ENCODE measurements around the gene PDLIM1. TPM values are rescaled to one million over a fixed set of nuclear protein-coding genes. Genes with fewer than 3 reads are reported as not detected.

PDLIM1 gene
- polyA plus RNA-seq, 3 donors: 1.9 to 5.2 (median 4.8) TPM

GRCh38 chr10:95257849-95258248 lies 33.0 kb downstream of the PDLIM1 start:
- no peak overlapping the region for H3K4me3 Mint-ChIP-seq
- Histone ChIP-seq H3K4me2 (replicated peaks; ENCODE audit: extremely low read depth, low read length, poor library complexity, severe bottlenecking) (no peak overlapping the region), H3K27ac (ENCODE audit: low read depth in 1 of 2, low read length in 2 of 2) (no peak overlapping the region), H3K27me3 (ENCODE audit: control insufficient read depth in 2 of 2, insufficient read depth in 2 of 2, low read length in 2 of 2) (no peaks in the 10 kb centered on the region), H3K9ac (ENCODE audit: insufficient read depth, low read length, poor library complexity, severe bottlenecking) (no peak overlapping the region), H3K4me3 (replicated peaks in 1 of 3; ENCODE audit: low read depth in 2 of 3, low read length in 3 of 3) (no peak overlapping the region), H3K36me3 (replicated peaks in 1 of 2; ENCODE audit: control insufficient read depth in 1 of 2, insufficient read depth in 2 of 2, low read length in 2 of 2) (no peaks in the 10 kb centered on the region), H3K4me1 (ENCODE audit: control insufficient read depth in 1 of 2, insufficient read depth in 2 of 2, low read length in 2 of 2) (no peaks in the 10 kb centered on the region), H3K79me2 (ENCODE audit: insufficient read depth, low read length) (no peaks in the 10 kb centered on the region), H2AFZ (ENCODE audit: insufficient read depth, low read depth, low read length, poor library complexity, severe bottlenecking) (no peak overlapping the region), H4K20me1 (ENCODE audit: insufficient read depth, low read length) (no peaks in the 10 kb centered on the region), H3K9me3 (replicated peaks in 1 of 2; ENCODE audit: control insufficient read depth in 1 of 2, insufficient read depth in 1 of 2, low read length in 2 of 2) (no peaks in the 10 kb centered on the region)
- TF ChIP-seq CTCF (IDR thresholded peaks at IDR 0.05): no peak
- no peak overlapping the region for H3K27ac Mint-ChIP-seq
- no peaks in the 10 kb centered on the region for H3K36me3 Mint-ChIP-seq
- intact Hi-C loops (cut with micrococcal nuclease): no loop called here
- H3K4me1 Mint-ChIP-seq: no peaks in the 10 kb centered on the region
- WGBS (ENCODE audit: insufficient coverage): 94% methylated on average over 2 of the region's 7 CpGs
- peaks cover 0 to 2% (median under 1%) of the 10 kb centered on the region in 3 donors for H3K27me3 Mint-ChIP-seq (ENCODE audit: low read depth in 3 of 3)
- DNase-seq: no peak
- peaks cover 0 to 9% (median 3%) of the 10 kb centered on the region in 7 donors for H3K9me3 Mint-ChIP-seq

- Mint-ChIP-seq H3K4me3 (no peak overlapping the region), H3K36me3 (no peaks in the 10 kb centered on the region), H3K27me3 (ENCODE audit: low read depth in 3 of 3) (peaks cover 0 to 3% (median 2%) of the 10 kb centered on the region in 3 donors), H3K27ac (no peak overlapping the region), H3K9me3 (peaks cover 0 to 8% (median 3%) of the 10 kb centered on the region in 7 donors), H3K4me1 (no peaks in the 10 kb centered on the region)
- Histone ChIP-seq H2AFZ (ENCODE audit: insufficient read depth, low read depth, low read length, poor library complexity, severe bottlenecking) (no peak overlapping the region), H3K9me3 (replicated peaks in 1 of 2; ENCODE audit: control insufficient read depth in 1 of 2, insufficient read depth in 1 of 2, low read length in 2 of 2) (no peaks in the 10 kb centered on the region), H3K79me2 (ENCODE audit: insufficient read depth, low read length) (no peaks in the 10 kb centered on the region), H3K4me2 (replicated peaks; ENCODE audit: extremely low read depth, low read length, poor library complexity, severe bottlenecking) (no peak overlapping the region), H3K27me3 (ENCODE audit: control insufficient read depth in 2 of 2, insufficient read depth in 2 of 2, low read length in 2 of 2) (no peaks in the 10 kb centered on the region), H3K4me3 (replicated peaks in 1 of 3; ENCODE audit: low read depth in 2 of 3, low read length in 3 of 3) (no peak overlapping the region), H3K9ac (ENCODE audit: insufficient read depth, low read length, poor library complexity, severe bottlenecking) (no peak overlapping the region), H3K36me3 (replicated peaks in 1 of 2; ENCODE audit: control insufficient read depth in 1 of 2, insufficient read depth in 2 of 2, low read length in 2 of 2) (no peaks in the 10 kb centered on the region), H3K4me1 (ENCODE audit: control insufficient read depth in 1 of 2, insufficient read depth in 2 of 2, low read length in 2 of 2) (no peaks in the 10 kb centered on the region), H4K20me1 (ENCODE audit: insufficient read depth, low read length) (no peaks in the 10 kb centered on the region), H3K27ac (ENCODE audit: low read depth in 1 of 2, low read length in 2 of 2) (no peak overlapping the region)
- no peak for TF ChIP-seq CTCF (IDR thresholded peaks at IDR 0.05)
- WGBS (ENCODE audit: insufficient coverage): no CpG with 5 or more reads among the region's 1 CpG
- DNase-seq: no peak
- intact Hi-C loops (cut with micrococcal nuclease): no loop called here
These were observed 34.5 kb downstream of the PDLIM1 start for GRCh38 chr10:95256268-95256667.

Measured in CD14-positive monocyte (primary cell).